Thoracic aorta (tissue), 2 donors: Measurements from ENCODE around the gene SPOCK1. TPM values are rescaled to one million over a fixed set of nuclear protein-coding genes. Genes with fewer than 3 reads are reported as not detected.

ENCODE experiments used
- ATAC-seq: fragments of 150-250 bp; one replicate; pipeline ENCODE4 v1.8.0; 2017; ENCODE audit warnings: low read depth; ENCODE audit not compliant: insufficient number of reproducible peaks, low FRiP score
- DNase-seq: peaks from one replicate; pipeline ENCODE4 v3.0.0-alpha.2; 2020; ENCODE audit warnings: low spot score
- H3K27ac ChIP-seq, 2 donors: fragments of 200-600 bp; sonication (generic); 1 replicate in 1 of 2; 2 replicates in 1 of 2; pipeline ENCODE4 v1.5.1; 2016; ENCODE audit warnings: mild to moderate bottlenecking in 2 of 2, moderate library complexity in 2 of 2
- H3K27me3 ChIP-seq: fragments of 200-600 bp; sonication (generic); replicated peaks from 2 replicates; pipeline ENCODE4 v1.6.0; 2016; ENCODE audit warnings: mild to moderate bottlenecking; ENCODE audit not compliant: insufficient read depth
- H3K36me3 ChIP-seq: fragments of 200-600 bp; sonication (generic); one replicate; pipeline ENCODE4 v1.5.1; 2016
- H3K4me1 ChIP-seq, 2 donors: fragments of 200-600 bp; sonication (generic); 1 replicate in 1 of 2; 2 replicates in 1 of 2; pipeline versions ENCODE4 v1.5.1 to v1.6.0; 2016; ENCODE audit warnings: low read depth in 2 of 2, mild to moderate bottlenecking in 1 of 2; ENCODE audit not compliant: control insufficient read depth in 1 of 2
- H3K4me3 ChIP-seq: fragments of 200-600 bp; sonication (generic); 2 replicates; pipeline ENCODE4 v1.5.1; 2016; ENCODE audit warnings: mild to moderate bottlenecking
- H3K9me3 ChIP-seq: fragments of 200-600 bp; sonication (generic); 2 replicates; pipeline ENCODE4 v1.5.1; 2016
- CTCF ChIP-seq: fragments of 200-600 bp; sonication (generic); IDR thresholded peaks from one replicate; pipeline ENCODE4 v1.5.1; 2019; ENCODE audit warnings: antibody characterized with exemption
- total RNA-seq, 2 donors: library from RNA; depleted of rRNA; stranded (reverse); fragments of >200 nt; gene quantifications; one replicate each; pipeline versions ENCODE4 v1.1.0 to v1.2.3, GENCODE V29; 2016

Gene SPOCK1
- total RNA-seq, 2 donors from 2014 or later: 25.2 to 43.2 TPM

- ATAC-seq: no peak
- Histone ChIP-seq H3K4me3 (no peak overlapping the region), H3K27ac (no peak overlapping the region), H3K9me3 (no peaks in the 10 kb centered on the region), H3K4me1 (no peaks in the 10 kb centered on the region), H3K36me3 (no peaks in the 10 kb centered on the region), H3K27me3 (no peaks in the 10 kb centered on the region)
- no peak for TF ChIP-seq CTCF
- DNase-seq: no peak
These were observed 170.7 kb downstream of the SPOCK1 start for GRCh38 chr5:137328463-137328862.

GRCh38 chr5:137325721-137326120 is 173.4 kb downstream of the SPOCK1 start:
- no peaks in the 10 kb centered on the region for H3K27me3 ChIP-seq
- H3K4me3 ChIP-seq: no peak overlapping the region
- DNase-seq: no peak
- no peak for ATAC-seq
- no peak for TF ChIP-seq CTCF
- no peaks in the 10 kb centered on the region for H3K4me1 ChIP-seq
- H3K27ac ChIP-seq: no peak overlapping the region
- no peaks in the 10 kb centered on the region for H3K9me3 ChIP-seq
- H3K36me3 ChIP-seq: no peaks in the 10 kb centered on the region

DNA sequence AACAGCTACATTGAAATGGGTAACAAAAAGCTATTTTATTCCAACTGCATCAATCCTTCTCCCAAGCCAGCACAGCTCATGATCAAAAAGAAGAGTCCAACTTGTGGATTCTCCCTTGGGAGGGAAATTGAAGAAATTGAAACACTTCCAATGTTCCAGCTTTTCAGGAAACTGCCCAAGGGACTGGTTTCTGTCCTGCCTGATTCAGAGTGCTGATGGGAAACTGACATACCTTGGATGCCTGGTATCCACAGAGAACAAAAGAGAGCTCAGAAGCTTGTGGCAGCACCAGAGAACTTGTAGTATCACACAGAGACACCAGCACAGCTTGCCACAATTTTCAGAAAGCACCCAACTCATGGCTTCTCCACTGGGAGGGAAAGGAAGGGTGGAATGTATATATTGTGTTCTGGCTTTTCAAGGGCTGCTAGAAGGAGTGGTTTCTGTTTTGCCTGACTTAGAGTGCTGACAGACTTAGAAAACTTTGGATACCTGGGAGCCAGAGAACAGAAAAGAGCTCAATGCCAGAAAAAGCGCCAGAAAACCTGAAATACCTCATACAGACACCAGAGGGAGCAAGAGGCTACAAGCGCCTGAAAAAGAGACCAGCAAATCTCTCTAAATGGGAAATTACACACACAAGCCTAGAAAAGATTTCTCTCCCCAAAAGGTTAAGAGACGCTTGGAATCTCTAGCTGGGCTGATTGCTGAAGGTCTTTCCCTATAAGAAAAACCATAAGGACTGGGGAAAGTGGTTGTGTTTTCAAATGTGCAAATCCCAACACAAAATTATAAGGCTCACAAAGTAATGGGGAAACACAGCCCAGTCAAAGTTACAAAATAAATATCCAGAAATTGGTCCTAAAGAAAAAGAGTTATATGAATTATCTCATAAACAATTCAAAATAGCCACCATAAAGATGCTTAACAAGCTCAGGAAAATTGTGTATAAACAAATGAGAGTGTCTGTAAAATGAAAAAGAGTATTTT is 178.8 kb downstream of the SPOCK1 start:
- DNase-seq: no peak
- TF ChIP-seq CTCF: peak; percentile 80
- Histone ChIP-seq H3K4me3 (no peak overlapping the region), H3K9me3 (no peaks in the 10 kb centered on the region), H3K4me1 (peaks cover 15 to 23% of the 10 kb centered on the region in 2 donors), H3K27me3 (no peaks in the 10 kb centered on the region), H3K36me3 (no peaks in the 10 kb centered on the region), H3K27ac (no peak overlapping the region)
- ATAC-seq: no peak

DNA sequence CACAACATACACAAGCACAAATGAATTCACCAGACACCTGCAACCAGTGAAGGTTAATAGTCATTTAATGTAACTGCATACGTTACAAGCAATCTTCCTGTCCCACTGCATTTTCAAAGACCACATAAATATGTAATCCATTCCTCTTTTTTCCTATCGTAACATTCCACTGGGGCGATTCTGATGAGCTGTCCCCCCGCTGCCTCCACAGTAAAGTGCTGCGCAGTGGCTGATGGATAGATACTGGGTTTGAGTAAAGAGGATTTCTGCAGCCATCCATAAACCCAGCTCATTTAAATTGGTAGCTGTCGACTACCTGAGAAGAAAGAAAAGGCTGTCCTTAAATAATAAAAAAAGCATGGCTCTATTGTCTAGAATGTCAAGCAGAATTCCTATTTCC is 181.1 kb downstream of the SPOCK1 start:
- Histone ChIP-seq H3K9me3 (no peaks in the 10 kb centered on the region), H3K27me3 (no peaks in the 10 kb centered on the region), H3K4me1 (peaks cover 15 to 26% of the 10 kb centered on the region in 2 donors), H3K36me3 (no peaks in the 10 kb centered on the region), H3K27ac (no peak overlapping the region), H3K4me3 (no peak overlapping the region)
- no peak for ATAC-seq
- DNase-seq: no peak
- no peak for TF ChIP-seq CTCF

- Histone ChIP-seq H3K36me3 (no peaks in the 10 kb centered on the region), H3K9me3 (no peaks in the 10 kb centered on the region), H3K27ac (no peak overlapping the region), H3K27me3 (no peaks in the 10 kb centered on the region), H3K4me3 (no peak overlapping the region), H3K4me1 (peaks cover 15 to 26% of the 10 kb centered on the region in 2 donors)
- ATAC-seq: peak; percentile 16
- no peak for DNase-seq
- no peak for TF ChIP-seq CTCF
These were observed 182.8 kb downstream of the SPOCK1 start for GRCh38 chr5:137316346-137316736.
